Upper lobe of left lung (tissue), 4 donors: ENCODE results near the gene POTEF.

ENCODE experiments used
- POLR2AphosphoS5 ChIP-seq, 2 donors: sonication (generic); formaldehyde crosslinking; IDR thresholded peaks; one replicate each; pipeline ENCODE4 v1.5.1; 2017; ENCODE audit warnings: antibody characterized with exemption in 2 of 2
- TF ChIP-seq, protein P1 (sequence below), 6 experiments: fragments of 450-650 bp in 4 of 6; fragments of 200-600 bp in 2 of 6; sonication (generic) in 2 of 6; IDR thresholded peaks; one replicate each; pipeline ENCODE4 v1.5.1; 2016 to 2019; ENCODE audit warnings: antibody characterized with exemption in 6 of 6

DNA sequence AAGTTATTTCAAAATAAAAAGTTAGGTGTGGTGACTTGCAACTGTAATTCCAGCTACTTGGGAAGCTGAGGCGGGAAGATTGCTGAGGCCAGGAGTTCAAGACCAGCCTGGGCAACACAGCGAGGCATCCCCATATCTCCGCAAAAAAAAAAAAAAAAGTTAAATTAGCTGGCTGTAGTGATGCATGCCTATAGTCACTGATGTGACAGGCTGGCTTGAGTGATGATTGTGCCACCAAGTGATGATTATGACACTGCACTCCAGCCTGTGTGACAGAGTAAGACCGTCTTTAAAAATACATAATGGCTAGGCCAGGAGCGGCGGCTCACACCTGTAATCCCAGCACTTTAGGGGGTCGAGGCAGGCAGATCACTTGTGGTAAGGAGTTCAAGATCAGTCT, 40.9 kb upstream of the POTEF start:
- no peak for TF ChIP-seq POLR2AphosphoS5 (IDR thresholded peaks at IDR 0.05)
- TF ChIP-seq, protein P1, sequence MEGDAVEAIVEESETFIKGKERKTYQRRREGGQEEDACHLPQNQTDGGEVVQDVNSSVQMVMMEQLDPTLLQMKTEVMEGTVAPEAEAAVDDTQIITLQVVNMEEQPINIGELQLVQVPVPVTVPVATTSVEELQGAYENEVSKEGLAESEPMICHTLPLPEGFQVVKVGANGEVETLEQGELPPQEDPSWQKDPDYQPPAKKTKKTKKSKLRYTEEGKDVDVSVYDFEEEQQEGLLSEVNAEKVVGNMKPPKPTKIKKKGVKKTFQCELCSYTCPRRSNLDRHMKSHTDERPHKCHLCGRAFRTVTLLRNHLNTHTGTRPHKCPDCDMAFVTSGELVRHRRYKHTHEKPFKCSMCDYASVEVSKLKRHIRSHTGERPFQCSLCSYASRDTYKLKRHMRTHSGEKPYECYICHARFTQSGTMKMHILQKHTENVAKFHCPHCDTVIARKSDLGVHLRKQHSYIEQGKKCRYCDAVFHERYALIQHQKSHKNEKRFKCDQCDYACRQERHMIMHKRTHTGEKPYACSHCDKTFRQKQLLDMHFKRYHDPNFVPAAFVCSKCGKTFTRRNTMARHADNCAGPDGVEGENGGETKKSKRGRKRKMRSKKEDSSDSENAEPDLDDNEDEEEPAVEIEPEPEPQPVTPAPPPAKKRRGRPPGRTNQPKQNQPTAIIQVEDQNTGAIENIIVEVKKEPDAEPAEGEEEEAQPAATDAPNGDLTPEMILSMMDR (IDR thresholded peaks at IDR 0.05): no peak
